ENCODE measurements around the gene ADK. TPM values are rescaled to one million over a fixed set of nuclear protein-coding genes. Genes with fewer than 3 reads are reported as not detected.

ADK gene
- total and polyA plus RNA-seq, 2 donors (not counting 3 experiments of a cell fraction or from before 2014, with no cell fraction given) = 11.7 to 46.5 TPM

DNA sequence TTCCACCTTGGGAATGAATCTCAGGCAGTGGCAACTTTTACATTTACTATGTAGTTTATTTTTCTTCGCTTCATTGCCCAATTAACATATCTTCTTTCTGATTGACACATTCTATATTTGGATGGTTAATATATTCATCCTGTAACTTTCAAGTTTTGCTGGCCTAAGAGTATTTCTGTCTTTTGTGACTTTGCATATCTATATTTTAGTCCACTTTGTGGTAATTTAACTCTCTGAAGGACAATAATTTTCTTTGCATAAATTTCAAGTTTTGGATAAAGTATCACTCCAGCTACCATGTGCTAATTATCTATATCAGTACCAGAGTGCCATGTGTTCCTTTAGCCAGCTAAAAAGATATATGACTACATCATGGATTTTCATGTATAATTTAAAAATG is 523.9 kb downstream of the ADK start:
- no peaks in the 10 kb centered on the region for H3K79me2 ChIP-seq (ENCODE audit: control insufficient read depth, insufficient read depth, low read length)
- no peaks in the 10 kb centered on the region for H4K20me1 ChIP-seq (replicated peaks; ENCODE audit: control insufficient read depth, extremely low read depth, insufficient read depth, low read length)
- no peak overlapping the region for H2AFZ ChIP-seq (ENCODE audit: low read depth, low read length)
- ChIA-PET CTCF (no interaction called here), POLR2A (no interaction called here)
- no peaks in the 10 kb centered on the region for H3K36me3 ChIP-seq (ENCODE audit: control insufficient read depth in 2 of 2, extremely low read depth in 1 of 2, insufficient read depth in 2 of 2, low read length in 2 of 2)
- H3K27me3 ChIP-seq (ENCODE audit: control insufficient read depth in 2 of 2, insufficient read depth in 2 of 2, low read length in 2 of 2) = no peaks in the 10 kb centered on the region
- intact Hi-C loops (cut with micrococcal nuclease) (no loop called here), dilution Hi-C loops (cut with MboI; ENCODE audit: extremely low pct_ligation_motif_present, low sequenced_read_pairs) (no loop called here)
- H3K4me3 ChIP-seq (replicated peaks in 1 of 3; ENCODE audit: insufficient read depth in 1 of 3, low read depth in 1 of 3, low read length in 3 of 3) = no peak overlapping the region
- no peak overlapping the region for H3K4me2 ChIP-seq (ENCODE audit: insufficient read depth, low read length)
- DNase-seq (ENCODE audit: low read depth, low spot score) = no peak
- no peaks in the 10 kb centered on the region for H3K4me1 ChIP-seq (ENCODE audit: control insufficient read depth, extremely low read depth, insufficient read depth, low read length)
- FAIRE-seq = no peak
- H3K9ac ChIP-seq (replicated peaks; ENCODE audit: extremely low read depth, insufficient read depth, low read length) = no peak overlapping the region
- H3K9me3 ChIP-seq (replicated peaks; ENCODE audit: control insufficient read depth, insufficient read depth, low read length) = no peaks in the 10 kb centered on the region
- no peak overlapping the region for H3K27ac ChIP-seq (ENCODE audit: insufficient read depth, low read depth, low read length)
- no peaks in the 10 kb centered on the region for H3K9me1 ChIP-seq (replicated peaks; ENCODE audit: control insufficient read depth, extremely low read depth, insufficient read depth, low read length)
- TF ChIP-seq GATA2 (IDR thresholded peaks at IDR 0.05; ENCODE audit: insufficient read depth, insufficient read length, low read depth, low read length) = no peak
- BruUV-seq (replicated peaks) = no TSS peak

DNA sequence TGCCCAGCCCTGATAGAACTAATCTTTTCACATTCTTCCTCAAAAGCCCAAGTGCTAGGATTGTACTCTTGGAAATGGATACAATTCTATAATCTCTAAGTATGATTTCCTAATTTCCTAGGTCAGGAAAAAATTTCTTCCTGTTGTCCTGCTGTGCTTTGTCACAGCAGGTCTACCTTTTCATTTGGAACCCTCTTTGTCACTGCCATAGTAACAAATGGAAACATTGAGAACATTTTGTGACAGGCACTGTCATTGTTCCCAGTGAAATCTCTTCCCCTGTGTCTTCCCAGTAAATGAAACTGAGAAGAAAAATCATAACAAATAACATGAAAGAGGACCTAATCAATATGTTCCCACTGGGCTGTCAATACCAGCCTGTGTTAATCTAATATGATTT is 524.5 kb downstream of the ADK start:
- dilution Hi-C loops (cut with MboI; ENCODE audit: extremely low pct_ligation_motif_present, low sequenced_read_pairs) (no loop called here), intact Hi-C loops (cut with micrococcal nuclease) (no loop called here)
- no peaks in the 10 kb centered on the region for H3K9me3 ChIP-seq (replicated peaks; ENCODE audit: control insufficient read depth, insufficient read depth, low read length)
- no peaks in the 10 kb centered on the region for H3K79me2 ChIP-seq (ENCODE audit: control insufficient read depth, insufficient read depth, low read length)
- no peaks in the 10 kb centered on the region for H3K4me1 ChIP-seq (ENCODE audit: control insufficient read depth, extremely low read depth, insufficient read depth, low read length)
- H3K9me1 ChIP-seq (replicated peaks; ENCODE audit: control insufficient read depth, extremely low read depth, insufficient read depth, low read length) = no peaks in the 10 kb centered on the region
- BruUV-seq (replicated peaks) = no TSS peak
- CTCF ChIA-PET = no interaction called here
- H3K4me2 ChIP-seq (ENCODE audit: insufficient read depth, low read length) = no peak overlapping the region
- no peaks in the 10 kb centered on the region for H3K27me3 ChIP-seq (ENCODE audit: control insufficient read depth in 2 of 2, insufficient read depth in 2 of 2, low read length in 2 of 2)
- H3K36me3 ChIP-seq (ENCODE audit: control insufficient read depth in 2 of 2, extremely low read depth in 1 of 2, insufficient read depth in 2 of 2, low read length in 2 of 2) = no peaks in the 10 kb centered on the region
- FAIRE-seq = no peak
- POLR2A ChIA-PET = no interaction called here
- no peaks in the 10 kb centered on the region for H4K20me1 ChIP-seq (replicated peaks; ENCODE audit: control insufficient read depth, extremely low read depth, insufficient read depth, low read length)
- H2AFZ ChIP-seq (ENCODE audit: low read depth, low read length) = no peak overlapping the region
- no peak overlapping the region for H3K4me3 ChIP-seq (replicated peaks in 1 of 3; ENCODE audit: insufficient read depth in 1 of 3, low read depth in 1 of 3, low read length in 3 of 3)
- no peak for DNase-seq (ENCODE audit: low read depth, low spot score)
- H3K9ac ChIP-seq (replicated peaks; ENCODE audit: extremely low read depth, insufficient read depth, low read length) = no peak overlapping the region
- TF ChIP-seq GATA2 (IDR thresholded peaks at IDR 0.05; ENCODE audit: insufficient read depth, insufficient read length, low read depth, low read length) (no peak), MYC (IDR thresholded peaks at IDR 0.05; ENCODE audit: low read depth, low read length) (no peak), POLR2A (IDR thresholded peaks at IDR 0.05; ENCODE audit: low read depth, low read length) (no peak), POLR2AphosphoS5 (IDR thresholded peaks at IDR 0.05; ENCODE audit: insufficient read depth, low read depth, low read length) (no peak), EZH2 (IDR thresholded peaks at IDR 0.05; ENCODE audit: borderline replicate concordance, low read depth, low read length, severe bottlenecking) (no peak), FOS (IDR thresholded peaks at IDR 0.05; ENCODE audit: borderline replicate concordance, insufficient read depth, low read length) (no peak), JUN (IDR thresholded peaks at IDR 0.05; ENCODE audit: borderline replicate concordance, insufficient read depth, insufficient read length, low read depth) (no peak)
- TF ChIP-seq, protein P1, sequence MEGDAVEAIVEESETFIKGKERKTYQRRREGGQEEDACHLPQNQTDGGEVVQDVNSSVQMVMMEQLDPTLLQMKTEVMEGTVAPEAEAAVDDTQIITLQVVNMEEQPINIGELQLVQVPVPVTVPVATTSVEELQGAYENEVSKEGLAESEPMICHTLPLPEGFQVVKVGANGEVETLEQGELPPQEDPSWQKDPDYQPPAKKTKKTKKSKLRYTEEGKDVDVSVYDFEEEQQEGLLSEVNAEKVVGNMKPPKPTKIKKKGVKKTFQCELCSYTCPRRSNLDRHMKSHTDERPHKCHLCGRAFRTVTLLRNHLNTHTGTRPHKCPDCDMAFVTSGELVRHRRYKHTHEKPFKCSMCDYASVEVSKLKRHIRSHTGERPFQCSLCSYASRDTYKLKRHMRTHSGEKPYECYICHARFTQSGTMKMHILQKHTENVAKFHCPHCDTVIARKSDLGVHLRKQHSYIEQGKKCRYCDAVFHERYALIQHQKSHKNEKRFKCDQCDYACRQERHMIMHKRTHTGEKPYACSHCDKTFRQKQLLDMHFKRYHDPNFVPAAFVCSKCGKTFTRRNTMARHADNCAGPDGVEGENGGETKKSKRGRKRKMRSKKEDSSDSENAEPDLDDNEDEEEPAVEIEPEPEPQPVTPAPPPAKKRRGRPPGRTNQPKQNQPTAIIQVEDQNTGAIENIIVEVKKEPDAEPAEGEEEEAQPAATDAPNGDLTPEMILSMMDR (IDR thresholded peaks at IDR 0.05; ENCODE audit: extremely low read depth in 1 of 2, insufficient read depth in 1 of 2, low read depth in 1 of 2, low read length in 2 of 2) = no peak
- TF ChIP-seq, protein P2, sequence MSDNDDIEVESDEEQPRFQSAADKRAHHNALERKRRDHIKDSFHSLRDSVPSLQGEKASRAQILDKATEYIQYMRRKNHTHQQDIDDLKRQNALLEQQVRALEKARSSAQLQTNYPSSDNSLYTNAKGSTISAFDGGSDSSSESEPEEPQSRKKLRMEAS (IDR thresholded peaks at IDR 0.05; ENCODE audit: insufficient read depth, insufficient read length) = no peak
- H3K27ac ChIP-seq (ENCODE audit: insufficient read depth, low read depth, low read length) = no peak overlapping the region

Data from endothelial cell of umbilical vein (primary cell).